Mammary epithelial cell (primary cell): ENCODE measurements around the gene SERINC1.

Source experiments
- EZH2 ChIP-seq: IDR thresholded peaks from 2 replicates; pipeline ENCODE4 v1.6.1; 2012; ENCODE audit warnings: low read length, inconsistent platforms, borderline replicate concordance
- TF ChIP-seq, protein P1 (sequence below), 2 donors: IDR thresholded peaks in 1 of 2; conservative IDR thresholded peaks in 1 of 2; 2 replicates each; pipeline ENCODE4 v1.5.1; 2011 to 2012; ENCODE audit warnings: inconsistent platforms in 2 of 2, low read length in 2 of 2, mild to moderate bottlenecking in 2 of 2, control low read depth in 1 of 2, low read depth in 1 of 2; ENCODE audit not compliant: insufficient read depth in 1 of 2; ENCODE audit errors: extremely low read depth in 1 of 2

DNA sequence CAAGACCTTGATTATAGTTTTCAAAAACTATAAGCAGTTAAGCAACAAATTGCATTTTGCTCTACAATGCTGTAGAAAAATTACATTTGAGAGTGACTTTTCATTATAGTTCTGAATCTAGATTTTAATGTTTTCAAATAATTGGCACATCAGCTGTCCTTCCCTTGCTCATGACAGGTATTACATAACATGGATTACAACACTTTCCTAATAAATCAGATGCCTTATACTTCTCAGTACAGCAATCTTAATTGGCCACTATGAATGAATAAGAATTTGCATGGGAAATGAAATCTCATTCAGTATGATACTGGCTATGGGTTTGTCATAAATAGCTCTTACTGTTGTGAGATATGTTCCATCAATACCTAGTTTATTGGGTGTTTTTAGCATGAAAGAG is 42.3 kb downstream of the SERINC1 start:
- TF ChIP-seq EZH2, result no peak
- TF ChIP-seq, protein P1, sequence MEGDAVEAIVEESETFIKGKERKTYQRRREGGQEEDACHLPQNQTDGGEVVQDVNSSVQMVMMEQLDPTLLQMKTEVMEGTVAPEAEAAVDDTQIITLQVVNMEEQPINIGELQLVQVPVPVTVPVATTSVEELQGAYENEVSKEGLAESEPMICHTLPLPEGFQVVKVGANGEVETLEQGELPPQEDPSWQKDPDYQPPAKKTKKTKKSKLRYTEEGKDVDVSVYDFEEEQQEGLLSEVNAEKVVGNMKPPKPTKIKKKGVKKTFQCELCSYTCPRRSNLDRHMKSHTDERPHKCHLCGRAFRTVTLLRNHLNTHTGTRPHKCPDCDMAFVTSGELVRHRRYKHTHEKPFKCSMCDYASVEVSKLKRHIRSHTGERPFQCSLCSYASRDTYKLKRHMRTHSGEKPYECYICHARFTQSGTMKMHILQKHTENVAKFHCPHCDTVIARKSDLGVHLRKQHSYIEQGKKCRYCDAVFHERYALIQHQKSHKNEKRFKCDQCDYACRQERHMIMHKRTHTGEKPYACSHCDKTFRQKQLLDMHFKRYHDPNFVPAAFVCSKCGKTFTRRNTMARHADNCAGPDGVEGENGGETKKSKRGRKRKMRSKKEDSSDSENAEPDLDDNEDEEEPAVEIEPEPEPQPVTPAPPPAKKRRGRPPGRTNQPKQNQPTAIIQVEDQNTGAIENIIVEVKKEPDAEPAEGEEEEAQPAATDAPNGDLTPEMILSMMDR (conservative IDR thresholded peaks at IDR 0.05 in 1 of 2, IDR thresholded peaks at IDR 0.05 in 1 of 2; ENCODE audit: extremely low read depth in 1 of 2, insufficient read depth in 1 of 2, low read depth in 1 of 2, low read length in 2 of 2), result no peak
